GM23338 (cell line): Measurements from ENCODE around the gene PLD2.

Source experiments
- CREB1 ChIP-seq: fragments of 250-450 bp; sonication (Bioruptor Pico); IDR thresholded peaks from 2 replicates; pipeline ENCODE4 v1.5.0; 2020; ENCODE audit warnings: low read depth, mild to moderate bottlenecking, moderate library complexity
- CTCF ChIP-seq, 2 experiments: fragments of 200-600 bp in 1 of 2; sonication (generic) in 1 of 2; conservative IDR thresholded peaks; 2 replicates each; pipeline versions ENCODE4 v1.5.1 to v1.6.1; 2016 to 2017; ENCODE audit warnings: antibody characterized with exemption in 2 of 2, low read depth in 2 of 2, mild to moderate bottlenecking in 2 of 2, moderate library complexity in 1 of 2
- EZH2 ChIP-seq: fragments of 200-600 bp; sonication (generic); IDR thresholded peaks from one replicate; pipeline ENCODE4 v1.8.0; 2017; ENCODE audit warnings: antibody characterized with exemption, mild to moderate bottlenecking, low read depth; ENCODE audit not compliant: unreplicated experiment
- EZH2phosphoT487 ChIP-seq: fragments of 200-600 bp; sonication (generic); IDR thresholded peaks from one replicate; pipeline ENCODE4 v1.8.1; 2018; ENCODE audit warnings: antibody characterized with exemption; ENCODE audit not compliant: unreplicated experiment
- JUNB ChIP-seq: IDR thresholded peaks from one replicate; pipeline ENCODE4 v1.6.1; 2016; ENCODE audit warnings: antibody characterized with exemption; ENCODE audit not compliant: unreplicated experiment
- POLR2AphosphoS5 ChIP-seq: IDR thresholded peaks from 2 replicates; pipeline ENCODE4 v1.6.1; 2016; ENCODE audit warnings: antibody characterized with exemption, low read depth
- REST ChIP-seq: IDR thresholded peaks from one replicate; pipeline ENCODE4 v1.6.1; 2018; ENCODE audit warnings: antibody characterized with exemption; ENCODE audit not compliant: unreplicated experiment
- STAT1 ChIP-seq: IDR thresholded peaks from one replicate; pipeline ENCODE4 v1.6.1; 2016; ENCODE audit warnings: antibody characterized with exemption; ENCODE audit not compliant: unreplicated experiment
- ZNF114 ChIP-seq: fragments of 250-450 bp; sonication (Bioruptor Pico); IDR thresholded peaks from 2 replicates; pipeline ENCODE4 v1.5.0; 2020; ENCODE audit warnings: mild to moderate bottlenecking, moderate library complexity
- ZNF462 ChIP-seq: fragments of 250-450 bp; sonication (Bioruptor Pico); IDR thresholded peaks from 2 replicates; pipeline ENCODE4 v1.5.0; 2020; ENCODE audit warnings: mild to moderate bottlenecking, moderate library complexity

- TF ChIP-seq ZNF114 (CRISPR knock-in tag) (no peak), CTCF (conservative IDR thresholded peaks at IDR 0.05; ENCODE audit: low read depth in 2 of 2) (no peak), EZH2 (no peak), CREB1 (CRISPR knock-in tag) (no peak), POLR2AphosphoS5 (no peak), REST (no peak), JUNB (no peak), EZH2phosphoT487 (no peak), ZNF462 (CRISPR knock-in tag) (no peak), STAT1 (no peak)
Observed at GRCh38 chr17:4766201-4766600, 40.8 kb upstream of the PLD2 start.
